Measurements from ENCODE around the gene MALT1. TPM values are rescaled to one million over a fixed set of nuclear protein-coding genes. Genes with fewer than 3 reads are reported as not detected.
A peak's percentile ranks its signal among the peaks of the same experiment; 100 is the strongest.

The MALT1 gene
- total RNA-seq, 5 donors from 2014 or later (not counting 1 experiment from before 2014, with no cell fraction given) = 54.5 to 83.2 (median 69.5) TPM

GRCh38 chr18:58671632-58672564 lies 633 bp downstream of the MALT1 start:
- H3K4me3 Mint-ChIP-seq = peak overlapping the region; percentile 93 to 95 (median 93)
- Histone ChIP-seq H3K9me3 (no peaks in the 10 kb centered on the region), H3K27me3 (replicated peaks in 1 of 2; ENCODE audit: control insufficient read depth in 2 of 2, extremely low read depth in 1 of 2, insufficient read depth in 2 of 2, low read length in 1 of 2) (no peaks in the 10 kb centered on the region), H3K4me1 (ENCODE audit: control insufficient read depth in 1 of 2, extremely low read depth in 1 of 2, insufficient read depth in 2 of 2, low read length in 2 of 2) (peaks cover 36 to 45% of the 10 kb centered on the region in 2 experiments), H3K27ac (ENCODE audit: low read length) (peak overlapping the region; percentile 57), H3K4me3 (ENCODE audit: control insufficient read depth in 1 of 2, extremely low read depth in 1 of 2, low read length in 1 of 2) (peak overlapping the region; percentile 74 to 90), H3K36me3 (ENCODE audit: control insufficient read depth in 2 of 2, extremely low read depth in 1 of 2, insufficient read depth in 1 of 2, low read length in 1 of 2) (no peaks in the 10 kb centered on the region)
- H3K27ac Mint-ChIP-seq = peak overlapping the region; percentile 94 to 95
- peak; percentile 49 to 51 (median 51) for ATAC-seq (replicated peaks in 1 of 4)
- POLR2A ChIA-PET = interaction anchor here (0.5 to 3.0 kb wide), 18 partner anchors 10 to 469 kb away, joined by 3 to 19 read pairs (median 5); partner anchors contain the start of gene SEC11C (in 1 of the 2)
- H3K4me1 Mint-ChIP-seq = peaks cover 57 to 67% (median 62%) of the 10 kb centered on the region in 3 donors
- CTCF ChIA-PET = interaction anchor here (0.6 to 3.8 kb wide), 16 partner anchors 10 to 171 kb away, joined by 3 to 20 read pairs (median 4); no protein-coding TSS in a partner anchor
- H3K36me3 Mint-ChIP-seq = peaks cover 16% of the 10 kb centered on the region
- under 1% methylated on average over 57 of the region's 64 CpGs for WGBS (ENCODE audit: insufficient coverage)
- DNase-seq = peak in 13 of 35 experiments; percentile 24 to 67 (median 51)
- no peaks in the 10 kb centered on the region for H3K27me3 Mint-ChIP-seq
- H3K9me3 Mint-ChIP-seq = no peaks in the 10 kb centered on the region

- DNase-seq (no peak), ATAC-seq (replicated peaks in 1 of 4) (no peak)
- ChIA-PET POLR2A (interaction anchor here (0.7 to 2.1 kb wide), 2 partner anchors 9 to 13 kb away, joined by 3 to 6 read pairs; no protein-coding TSS in a partner anchor), CTCF (interaction anchor here (0.5 to 0.9 kb wide), 2 partner anchors 14 to 128 kb away, joined by 3 read pairs; no protein-coding TSS in a partner anchor)
- Histone ChIP-seq H3K27me3 (replicated peaks in 1 of 2; ENCODE audit: control insufficient read depth in 2 of 2, extremely low read depth in 1 of 2, insufficient read depth in 2 of 2, low read length in 1 of 2) (no peaks in the 10 kb centered on the region), H3K4me3 (ENCODE audit: control insufficient read depth in 1 of 2, extremely low read depth in 1 of 2, low read length in 1 of 2) (no peak overlapping the region), H3K9me3 (no peaks in the 10 kb centered on the region), H3K27ac (ENCODE audit: low read length) (no peak overlapping the region), H3K4me1 (ENCODE audit: control insufficient read depth in 1 of 2, extremely low read depth in 1 of 2, insufficient read depth in 2 of 2, low read length in 2 of 2) (peaks cover 45 to 47% of the 10 kb centered on the region in 2 experiments), H3K36me3 (ENCODE audit: control insufficient read depth in 2 of 2, extremely low read depth in 1 of 2, insufficient read depth in 1 of 2, low read length in 1 of 2) (no peaks in the 10 kb centered on the region)
- peaks cover 74 to 81% (median 80%) of the 10 kb centered on the region in 3 donors for H3K4me1 Mint-ChIP-seq
- H3K9me3 Mint-ChIP-seq = no peaks in the 10 kb centered on the region
- 85% methylated on average over 4 of the region's 5 CpGs for WGBS (ENCODE audit: insufficient coverage)
- H3K4me3 Mint-ChIP-seq = peak overlapping the region; percentile 66 to 93 (median 75)
- no peaks in the 10 kb centered on the region for H3K27me3 Mint-ChIP-seq
- peaks cover 16% of the 10 kb centered on the region for H3K36me3 Mint-ChIP-seq
- peak overlapping the region; percentile 35 to 76 for H3K27ac Mint-ChIP-seq
These were observed 2.9 kb downstream of the MALT1 start for GRCh38 chr18:58674159-58674558.

DNA sequence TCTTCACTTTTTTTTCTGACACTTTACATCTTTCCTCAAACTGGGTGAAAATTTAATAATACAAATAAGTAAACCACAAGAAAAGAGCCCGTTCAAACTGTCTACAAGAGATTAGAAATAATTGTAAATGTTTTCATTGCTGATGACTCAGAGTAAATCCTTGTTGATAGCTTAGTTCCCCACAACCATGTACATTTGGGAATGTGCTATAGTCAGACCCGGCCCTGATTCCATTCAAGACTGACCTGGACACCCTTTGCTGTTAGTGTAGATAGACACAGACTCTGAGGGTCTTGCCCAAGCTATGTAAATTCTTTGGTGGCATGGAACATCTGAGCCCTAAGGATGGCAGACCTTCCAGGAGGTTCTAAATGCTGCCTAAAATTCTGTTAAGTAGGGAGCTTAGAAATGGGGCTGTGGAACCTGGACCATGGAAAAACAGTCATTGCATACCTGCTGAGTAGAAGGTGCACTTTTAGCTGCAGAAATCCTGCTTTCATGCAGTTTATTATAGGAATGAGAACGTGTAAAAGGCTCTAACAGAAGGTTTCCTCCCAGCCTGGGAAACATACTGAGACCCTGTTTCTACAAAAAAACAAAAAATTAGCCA lies 3.7 kb downstream of the MALT1 start:
- ChIA-PET POLR2A (interaction anchor here in 1 of 2 donors (0.6 kb wide), 1 partner anchor 17 kb away, joined by 3 read pairs; no protein-coding TSS in a partner anchor), CTCF (interaction anchor here (0.6 to 0.9 kb wide), 2 partner anchors 13 to 113 kb away, joined by 3 read pairs; no protein-coding TSS in a partner anchor)
- peaks cover 46 to 47% of the 10 kb centered on the region in 2 experiments for H3K4me1 ChIP-seq (ENCODE audit: control insufficient read depth in 1 of 2, extremely low read depth in 1 of 2, insufficient read depth in 2 of 2, low read length in 2 of 2)
- no peak for DNase-seq
- Mint-ChIP-seq H3K36me3 (peaks cover 16% of the 10 kb centered on the region), H3K4me3 (peak overlapping the region; percentile 66 to 93 (median 75)), H3K9me3 (no peaks in the 10 kb centered on the region), H3K27ac (peak overlapping the region; percentile 35 to 76), H3K4me1 (peaks cover 74 to 78% (median 76%) of the 10 kb centered on the region in 3 donors), H3K27me3 (no peaks in the 10 kb centered on the region)
- H3K27me3 ChIP-seq (replicated peaks in 1 of 2; ENCODE audit: control insufficient read depth in 2 of 2, extremely low read depth in 1 of 2, insufficient read depth in 2 of 2, low read length in 1 of 2) = no peaks in the 10 kb centered on the region
- H3K36me3 ChIP-seq (ENCODE audit: control insufficient read depth in 2 of 2, extremely low read depth in 1 of 2, insufficient read depth in 1 of 2, low read length in 1 of 2) = no peaks in the 10 kb centered on the region
- no peaks in the 10 kb centered on the region for H3K9me3 ChIP-seq
- H3K4me3 ChIP-seq (ENCODE audit: control insufficient read depth in 1 of 2, extremely low read depth in 1 of 2, low read length in 1 of 2) = no peak overlapping the region
- 17% methylated on average over 1 of the region's 3 CpGs for WGBS (ENCODE audit: insufficient coverage)
- ATAC-seq (replicated peaks in 1 of 4) = no peak
- no peak overlapping the region for H3K27ac ChIP-seq (ENCODE audit: low read length)

DNA sequence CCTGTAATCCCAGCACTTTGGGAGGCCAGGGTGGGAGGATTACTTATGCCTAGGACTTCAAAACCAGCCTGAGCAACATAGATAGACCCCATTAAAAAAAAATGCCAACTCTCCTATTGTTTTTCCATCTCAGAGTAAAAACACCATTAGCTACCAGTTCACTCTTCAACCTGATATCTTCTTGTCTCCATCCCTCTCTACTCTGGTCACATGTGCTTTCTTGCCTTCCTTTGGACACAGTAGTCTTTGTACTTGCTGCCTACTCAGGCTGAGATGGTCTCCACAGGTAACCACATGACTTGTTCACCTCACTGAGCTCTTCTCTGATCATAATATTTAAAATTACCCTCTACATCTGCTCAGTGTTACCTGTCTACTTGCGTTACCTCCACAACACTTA lies 5.0 kb downstream of the MALT1 start:
- H3K27me3 Mint-ChIP-seq = no peaks in the 10 kb centered on the region
- H3K27ac Mint-ChIP-seq = peak overlapping the region; percentile 62
- POLR2A ChIA-PET = interaction anchor here in 1 of 2 donors (0.7 kb wide), 1 partner anchor 26 kb away, joined by 4 read pairs; no protein-coding TSS in a partner anchor
- DNase-seq (no peak), ATAC-seq (replicated peaks in 1 of 4) (no peak)
- peaks cover 20% of the 10 kb centered on the region for H3K36me3 Mint-ChIP-seq
- Histone ChIP-seq H3K27ac (ENCODE audit: low read length) (no peak overlapping the region), H3K27me3 (replicated peaks in 1 of 2; ENCODE audit: control insufficient read depth in 2 of 2, extremely low read depth in 1 of 2, insufficient read depth in 2 of 2, low read length in 1 of 2) (no peaks in the 10 kb centered on the region), H3K36me3 (ENCODE audit: control insufficient read depth in 2 of 2, extremely low read depth in 1 of 2, insufficient read depth in 1 of 2, low read length in 1 of 2) (peaks cover 0 to 2% of the 10 kb centered on the region in 2 donors), H3K4me3 (ENCODE audit: control insufficient read depth in 1 of 2, extremely low read depth in 1 of 2, low read length in 1 of 2) (no peak overlapping the region), H3K9me3 (no peaks in the 10 kb centered on the region), H3K4me1 (ENCODE audit: control insufficient read depth in 1 of 2, extremely low read depth in 1 of 2, insufficient read depth in 2 of 2, low read length in 2 of 2) (peaks cover 36 to 46% of the 10 kb centered on the region in 2 experiments)
- peaks cover 74 to 80% (median 76%) of the 10 kb centered on the region in 3 donors for H3K4me1 Mint-ChIP-seq
- no peaks in the 10 kb centered on the region for H3K9me3 Mint-ChIP-seq
- WGBS (ENCODE audit: insufficient coverage) = no CpG with 5 or more reads among the region's 1 CpG
- CTCF ChIA-PET = interaction anchor here in 1 of 2 donors (0.9 kb wide), 1 partner anchor 18 kb away, joined by 3 read pairs; no protein-coding TSS in a partner anchor
- H3K4me3 Mint-ChIP-seq = peak overlapping the region in 2 of 3 donors; percentile 45 to 53

GRCh38 chr18:58682429-58683069 lies 11.3 kb downstream of the MALT1 start:
- CTCF ChIA-PET = interaction anchor here (0.9 to 3.3 kb wide), 3 partner anchors 10 to 84 kb away, joined by 3 to 14 read pairs (median 3); partner anchors contain the start of gene MALT1 (in 1 of the 2)
- Histone ChIP-seq H3K4me3 (ENCODE audit: control insufficient read depth in 1 of 2, extremely low read depth in 1 of 2, low read length in 1 of 2) (no peak overlapping the region), H3K36me3 (ENCODE audit: control insufficient read depth in 2 of 2, extremely low read depth in 1 of 2, insufficient read depth in 1 of 2, low read length in 1 of 2) (peaks cover 0 to 43% of the 10 kb centered on the region in 2 donors), H3K27ac (ENCODE audit: low read length) (no peak overlapping the region), H3K4me1 (ENCODE audit: control insufficient read depth in 1 of 2, extremely low read depth in 1 of 2, insufficient read depth in 2 of 2, low read length in 2 of 2) (peaks cover 14 to 31% of the 10 kb centered on the region in 2 experiments), H3K9me3 (no peaks in the 10 kb centered on the region), H3K27me3 (replicated peaks in 1 of 2; ENCODE audit: control insufficient read depth in 2 of 2, extremely low read depth in 1 of 2, insufficient read depth in 2 of 2, low read length in 1 of 2) (no peaks in the 10 kb centered on the region)
- Mint-ChIP-seq H3K9me3 (no peaks in the 10 kb centered on the region), H3K4me3 (no peak overlapping the region), H3K27ac (peak overlapping the region; percentile 85 to 89), H3K4me1 (peaks cover 67 to 84% (median 74%) of the 10 kb centered on the region in 3 donors), H3K27me3 (no peaks in the 10 kb centered on the region), H3K36me3 (peaks cover 51% of the 10 kb centered on the region)
- POLR2A ChIA-PET = interaction anchor here (0.6 to 1.8 kb wide), 3 partner anchors 9 to 12 kb away, joined by 3 to 6 read pairs (median 3); no protein-coding TSS in a partner anchor
- no peak for ATAC-seq (replicated peaks in 1 of 4)
- WGBS (ENCODE audit: insufficient coverage) = 100% methylated on average over 1 of the region's 5 CpGs
- no peak for DNase-seq
